ENCODE data around the gene TOR4A. TPM values are rescaled to one million over a fixed set of nuclear protein-coding genes. Genes with fewer than 3 reads are reported as not detected.

TOR4A gene
- total RNA-seq, 1 donor from 2014 or later, result 8.0 TPM

DNA sequence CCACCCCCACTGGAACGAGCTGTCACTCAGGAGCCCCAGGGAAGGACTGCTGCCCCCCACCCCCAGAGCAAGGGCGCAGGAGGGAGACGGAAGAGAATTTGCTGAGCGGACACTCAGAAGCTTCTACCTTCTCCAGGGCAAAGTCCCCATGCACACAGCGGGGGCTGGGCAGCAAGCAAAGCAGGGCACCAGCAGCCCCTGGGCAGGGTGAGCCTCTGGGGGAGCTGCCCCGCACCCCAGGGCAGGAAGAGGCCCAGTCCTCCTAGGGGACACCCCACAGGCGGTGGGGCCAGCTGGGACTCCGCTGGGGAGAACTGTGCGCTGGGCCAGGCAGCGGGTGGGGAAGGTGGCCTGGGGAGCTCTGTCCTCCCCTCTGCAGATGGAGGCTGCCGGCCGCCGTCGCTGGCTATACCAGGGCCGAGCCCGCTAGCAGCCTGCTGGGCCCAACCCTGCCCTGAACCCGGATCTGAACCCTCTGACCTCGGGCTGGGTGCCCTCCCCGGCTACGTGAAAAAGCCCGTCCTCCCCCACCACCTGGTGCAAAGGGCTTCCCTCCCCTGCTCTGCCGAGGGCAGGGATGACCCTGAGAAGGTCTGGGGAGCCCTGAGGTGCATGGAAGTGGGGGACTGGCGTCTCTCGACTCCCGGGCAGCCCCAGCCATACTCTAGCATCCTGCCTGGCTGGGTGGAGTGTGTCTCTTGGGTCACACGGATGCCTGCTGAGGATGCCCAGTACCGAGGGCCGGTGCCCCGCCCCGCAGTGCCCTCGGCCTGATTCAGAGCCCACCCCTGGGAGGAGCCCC lies 47.4 kb upstream of the TOR4A start:
- DNase-seq (ENCODE audit: low spot score, unreplicated experiment), result no peak
- Mint-ChIP-seq H3K27ac (no peak overlapping the region), H3K9me3 (ENCODE audit: low read depth) (no peaks in the 10 kb centered on the region), H3K36me3 (ENCODE audit: insufficient read depth) (no peaks in the 10 kb centered on the region), H3K4me1 (ENCODE audit: low read depth) (peaks cover 10% of the 10 kb centered on the region), H3K27me3 (no peaks in the 10 kb centered on the region), H3K4me3 (ENCODE audit: low read depth) (no peak overlapping the region)
- TF ChIP-seq, protein P1, sequence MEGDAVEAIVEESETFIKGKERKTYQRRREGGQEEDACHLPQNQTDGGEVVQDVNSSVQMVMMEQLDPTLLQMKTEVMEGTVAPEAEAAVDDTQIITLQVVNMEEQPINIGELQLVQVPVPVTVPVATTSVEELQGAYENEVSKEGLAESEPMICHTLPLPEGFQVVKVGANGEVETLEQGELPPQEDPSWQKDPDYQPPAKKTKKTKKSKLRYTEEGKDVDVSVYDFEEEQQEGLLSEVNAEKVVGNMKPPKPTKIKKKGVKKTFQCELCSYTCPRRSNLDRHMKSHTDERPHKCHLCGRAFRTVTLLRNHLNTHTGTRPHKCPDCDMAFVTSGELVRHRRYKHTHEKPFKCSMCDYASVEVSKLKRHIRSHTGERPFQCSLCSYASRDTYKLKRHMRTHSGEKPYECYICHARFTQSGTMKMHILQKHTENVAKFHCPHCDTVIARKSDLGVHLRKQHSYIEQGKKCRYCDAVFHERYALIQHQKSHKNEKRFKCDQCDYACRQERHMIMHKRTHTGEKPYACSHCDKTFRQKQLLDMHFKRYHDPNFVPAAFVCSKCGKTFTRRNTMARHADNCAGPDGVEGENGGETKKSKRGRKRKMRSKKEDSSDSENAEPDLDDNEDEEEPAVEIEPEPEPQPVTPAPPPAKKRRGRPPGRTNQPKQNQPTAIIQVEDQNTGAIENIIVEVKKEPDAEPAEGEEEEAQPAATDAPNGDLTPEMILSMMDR (IDR thresholded peaks at IDR 0.05; ENCODE audit: unreplicated experiment), result no peak

DNA sequence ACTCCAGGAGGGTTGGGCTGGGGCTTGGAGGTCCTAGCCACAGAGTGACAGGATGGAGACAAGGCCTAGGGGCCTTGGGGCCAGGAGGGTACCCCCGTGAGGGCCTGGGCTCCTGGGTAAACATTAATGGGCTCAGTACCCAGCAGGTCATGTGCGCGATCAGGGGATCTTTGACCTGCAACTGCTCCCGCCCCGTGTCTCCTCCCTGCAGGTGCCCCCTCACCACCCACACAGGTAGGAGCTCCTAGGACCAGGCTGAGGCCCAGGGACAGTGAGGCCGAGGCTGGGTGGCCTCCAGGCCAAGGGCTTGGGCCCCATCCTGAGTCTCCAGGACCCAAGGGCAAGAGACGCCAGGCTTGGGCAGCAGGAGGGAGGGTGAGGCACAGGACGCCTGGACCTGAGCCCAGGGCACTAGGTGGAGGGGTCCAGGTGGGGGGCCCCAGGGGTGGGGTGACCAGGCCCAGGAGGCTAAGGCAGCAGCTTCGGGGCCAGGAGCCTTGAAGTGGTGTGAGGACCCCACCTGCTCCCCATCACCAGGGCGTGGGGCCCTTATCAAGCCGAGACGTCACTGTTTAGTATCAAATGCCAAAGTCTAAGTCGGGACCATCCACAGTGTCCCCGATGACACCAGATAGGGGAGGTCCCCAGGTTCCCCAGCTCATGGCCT lies 46.7 kb upstream of the TOR4A start, which contains the start of gene SLC34A3:
TSS of gene SLC34A3 (plus strand) at position 197 of the 667 bp plus-strand sequence. CDS start 802 bp downstream, outside the sequence.
- TF ChIP-seq, protein P1 (IDR thresholded peaks at IDR 0.05; ENCODE audit: unreplicated experiment), result no peak
- peaks cover 13% of the 10 kb centered on the region for H3K4me1 Mint-ChIP-seq (ENCODE audit: low read depth)
- H3K27me3 Mint-ChIP-seq, result no peaks in the 10 kb centered on the region
- H3K9me3 Mint-ChIP-seq (ENCODE audit: low read depth), result no peaks in the 10 kb centered on the region
- H3K27ac Mint-ChIP-seq, result no peak within 1 kb of the TSS
- no peaks in the 10 kb centered on the region for H3K36me3 Mint-ChIP-seq (ENCODE audit: insufficient read depth)
- H3K4me3 Mint-ChIP-seq (ENCODE audit: low read depth), result no peak within 1 kb of the TSS
- no peak for DNase-seq (ENCODE audit: low spot score, unreplicated experiment)

DNA sequence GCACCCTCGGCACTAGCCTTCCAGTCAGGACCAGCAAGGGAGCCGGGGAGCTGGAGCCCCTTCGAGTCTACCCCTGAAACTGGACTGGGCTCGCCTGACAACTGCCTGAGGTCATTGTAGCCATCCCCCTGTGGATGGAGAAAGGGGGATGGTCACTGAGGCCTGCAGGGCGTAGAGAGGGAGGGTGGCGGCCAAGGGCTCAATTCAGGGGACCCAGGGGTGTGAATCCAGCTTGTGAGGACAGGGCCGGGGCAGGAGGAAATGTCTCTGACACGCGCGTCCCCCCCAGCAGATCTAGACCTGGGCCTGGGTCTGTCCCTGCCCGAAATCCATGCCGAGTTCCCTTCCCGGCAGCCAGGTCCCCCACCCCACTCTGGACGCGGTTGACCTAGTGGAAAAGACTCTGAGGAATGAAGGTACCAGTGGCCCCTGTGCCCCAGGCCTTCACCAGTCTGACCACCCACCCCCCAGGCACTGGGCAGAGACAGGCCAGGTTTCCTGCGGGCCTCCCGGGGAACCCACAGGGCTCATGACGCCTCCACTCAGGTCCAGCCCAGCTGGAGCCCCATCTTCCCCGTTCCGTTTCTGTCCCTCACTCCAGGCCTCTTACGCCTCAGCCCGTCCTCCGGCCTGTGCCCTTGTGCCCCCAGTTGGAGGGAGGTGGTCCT lies 46.0 kb upstream of the TOR4A start:
- Mint-ChIP-seq H3K9me3 (ENCODE audit: low read depth) (no peaks in the 10 kb centered on the region), H3K27ac (no peak overlapping the region), H3K4me1 (ENCODE audit: low read depth) (peaks cover 16% of the 10 kb centered on the region), H3K4me3 (ENCODE audit: low read depth) (no peak overlapping the region), H3K36me3 (ENCODE audit: insufficient read depth) (no peaks in the 10 kb centered on the region), H3K27me3 (no peaks in the 10 kb centered on the region)
- DNase-seq (ENCODE audit: low spot score, unreplicated experiment), result no peak
- TF ChIP-seq, protein P1 (IDR thresholded peaks at IDR 0.05; ENCODE audit: unreplicated experiment), result no peak

DNA sequence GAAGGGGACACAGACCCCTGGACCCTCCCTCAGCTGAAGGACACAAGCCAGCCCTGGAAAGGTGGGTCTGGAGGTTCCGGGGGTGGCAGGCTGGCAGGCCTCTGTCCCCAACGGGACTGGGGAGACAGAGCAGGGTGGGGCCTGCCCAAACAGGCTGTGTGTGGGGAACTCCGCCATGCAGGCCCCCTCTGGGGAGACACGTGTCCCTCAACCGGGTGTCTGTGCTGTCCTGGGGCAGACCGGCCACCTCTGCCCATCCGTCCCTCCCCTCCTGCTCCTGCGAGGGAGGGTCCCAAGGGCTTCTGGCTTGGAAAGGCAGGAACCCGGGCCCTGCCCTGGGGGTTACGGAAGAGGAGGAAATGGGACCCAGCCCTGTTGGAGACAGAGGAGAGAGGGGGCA lies 45.4 kb upstream of the TOR4A start:
- no peaks in the 10 kb centered on the region for H3K9me3 Mint-ChIP-seq (ENCODE audit: low read depth)

More for the DNA sequence above, 45.4 kb upstream of the TOR4A start:
- H3K4me1 Mint-ChIP-seq (ENCODE audit: low read depth), result peaks cover 17% of the 10 kb centered on the region
- no peaks in the 10 kb centered on the region for H3K36me3 Mint-ChIP-seq (ENCODE audit: insufficient read depth)
- no peak overlapping the region for H3K27ac Mint-ChIP-seq
- DNase-seq (ENCODE audit: low spot score, unreplicated experiment), result no peak
- TF ChIP-seq, protein P1 (IDR thresholded peaks at IDR 0.05; ENCODE audit: unreplicated experiment), result no peak
- no peaks in the 10 kb centered on the region for H3K27me3 Mint-ChIP-seq
- no peak overlapping the region for H3K4me3 Mint-ChIP-seq (ENCODE audit: low read depth)
